Activated T-cell treated with anti-CD3 and anti-CD28 coated beads, Interleukin-2, amount 50 U/mL, for 24 hours (primary cell): ENCODE results near the gene SLC45A1.

ENCODE experiments used
- DNase-seq: peaks from one replicate; pipeline ENCODE4 v3.0.0-alpha.2; 2020
- H3K27ac Mint-ChIP-seq: 2 replicates; pipeline ENCODE4 v1.8.0; 2020; ENCODE audit warnings: mild to moderate bottlenecking, mixed read lengths
- H3K27me3 Mint-ChIP-seq: 2 replicates; pipeline ENCODE4 v1.8.0; 2020; ENCODE audit warnings: mixed read lengths
- H3K36me3 Mint-ChIP-seq: 2 replicates; pipeline ENCODE4 v1.8.0; 2020; ENCODE audit warnings: low read depth, mixed read lengths
- H3K4me1 Mint-ChIP-seq: 2 replicates; pipeline ENCODE4 v1.8.0; 2020; ENCODE audit warnings: low read depth, mixed read lengths
- H3K4me3 Mint-ChIP-seq: 2 replicates; pipeline ENCODE4 v1.8.0; 2020; ENCODE audit warnings: mild to moderate bottlenecking, moderate library complexity, mixed read lengths
- H3K9me3 Mint-ChIP-seq: 2 replicates; pipeline ENCODE4 v1.8.0; 2020; ENCODE audit warnings: mixed read lengths

SLC45A1 gene

GRCh38 chr1:8384577-8384976 lies 66.7 kb downstream of the SLC45A1 start:
- Mint-ChIP-seq H3K9me3 (no peaks in the 10 kb centered on the region), H3K4me1 (peaks cover 82% of the 10 kb centered on the region), H3K27me3 (no peaks in the 10 kb centered on the region), H3K27ac (peak overlapping the region; percentile 84), H3K4me3 (no peak overlapping the region), H3K36me3 (peaks cover 78% of the 10 kb centered on the region)
- no peak for DNase-seq

- H3K4me1 Mint-ChIP-seq = peaks cover 84% of the 10 kb centered on the region
- no peaks in the 10 kb centered on the region for H3K9me3 Mint-ChIP-seq
- H3K27me3 Mint-ChIP-seq = no peaks in the 10 kb centered on the region
- H3K27ac Mint-ChIP-seq = peak overlapping the region; percentile 68
- DNase-seq = no peak
- peaks cover 81% of the 10 kb centered on the region for H3K36me3 Mint-ChIP-seq
- no peak overlapping the region for H3K4me3 Mint-ChIP-seq
Measured at GRCh38 chr1:8386247-8386646, 68.3 kb downstream of the SLC45A1 start.

DNA sequence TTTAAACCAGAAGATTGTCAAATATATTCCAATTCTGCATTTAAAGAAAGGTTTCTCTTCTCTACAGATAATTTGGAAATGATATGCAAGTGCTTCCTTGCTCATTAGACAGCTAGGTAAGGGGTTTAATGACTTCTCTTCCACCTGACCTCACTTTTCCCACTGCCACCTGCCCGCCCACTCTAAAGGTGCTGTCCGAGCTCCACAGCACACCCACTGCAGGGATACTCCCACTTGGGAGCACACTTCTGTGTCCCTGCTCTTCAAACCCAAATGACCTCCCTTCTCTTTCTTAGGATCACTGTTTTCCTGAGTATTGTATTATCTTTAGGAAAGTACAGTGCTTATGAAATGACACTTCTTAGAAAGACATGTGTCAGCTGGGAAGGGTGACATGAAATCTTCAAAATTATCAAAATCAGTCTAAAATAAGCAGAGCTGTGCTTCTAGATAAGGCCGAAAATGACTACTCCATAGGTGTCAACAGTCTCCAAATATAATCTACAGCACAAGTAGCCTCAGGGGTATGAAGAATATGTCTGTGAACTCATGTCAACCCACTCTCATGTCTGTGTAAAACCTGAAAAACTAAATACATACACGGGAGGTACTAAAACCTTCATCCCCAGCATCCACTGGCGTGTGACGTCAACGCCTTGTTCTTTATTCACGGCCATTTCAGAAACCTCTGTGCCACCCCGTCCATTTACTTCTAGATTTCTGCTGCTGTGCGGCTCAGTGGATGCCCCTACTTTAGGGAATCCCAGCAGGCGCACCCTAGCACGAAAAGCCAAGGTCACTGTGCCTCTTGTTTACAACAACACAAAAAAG lies 71.0 kb downstream of the SLC45A1 start:
- H3K4me3 Mint-ChIP-seq = no peak overlapping the region
- peaks cover 82% of the 10 kb centered on the region for H3K4me1 Mint-ChIP-seq
- H3K9me3 Mint-ChIP-seq = no peaks in the 10 kb centered on the region
- peak overlapping the region; percentile 47 for H3K27ac Mint-ChIP-seq
- no peak for DNase-seq
- H3K36me3 Mint-ChIP-seq = peaks cover 83% of the 10 kb centered on the region
- no peaks in the 10 kb centered on the region for H3K27me3 Mint-ChIP-seq

- peak overlapping the region; percentile 72 for H3K27ac Mint-ChIP-seq
- no peak overlapping the region for H3K4me3 Mint-ChIP-seq
- H3K9me3 Mint-ChIP-seq = no peaks in the 10 kb centered on the region
- H3K4me1 Mint-ChIP-seq = peaks cover 81% of the 10 kb centered on the region
- no peak for DNase-seq
- H3K36me3 Mint-ChIP-seq = peaks cover 77% of the 10 kb centered on the region
- no peaks in the 10 kb centered on the region for H3K27me3 Mint-ChIP-seq
Measured at GRCh38 chr1:8389958-8390535, 72.1 kb downstream of the SLC45A1 start.

GRCh38 chr1:8390707-8391106 lies 72.8 kb downstream of the SLC45A1 start:
- no peak for DNase-seq
- H3K27me3 Mint-ChIP-seq = no peaks in the 10 kb centered on the region
- peaks cover 76% of the 10 kb centered on the region for H3K36me3 Mint-ChIP-seq

GRCh38 chr1:8392522-8392921 lies 74.6 kb downstream of the SLC45A1 start:
- DNase-seq = no peak
- Mint-ChIP-seq H3K4me1 (peaks cover 87% of the 10 kb centered on the region), H3K27me3 (no peaks in the 10 kb centered on the region), H3K36me3 (peaks cover 71% of the 10 kb centered on the region), H3K4me3 (no peak overlapping the region), H3K27ac (peak overlapping the region; percentile 76), H3K9me3 (no peaks in the 10 kb centered on the region)

More at GRCh38 chr1:8390707-8391106, 72.8 kb downstream of the SLC45A1 start:
- Mint-ChIP-seq H3K27ac (peak overlapping the region; percentile 42), H3K9me3 (no peaks in the 10 kb centered on the region), H3K4me1 (peaks cover 83% of the 10 kb centered on the region), H3K4me3 (no peak overlapping the region)
